HS-27A (cell line): ENCODE measurements around the gene TCF3.

ENCODE experiments used
- DNase-seq: peaks from one replicate; pipeline ENCODE4 v3.0.0-alpha.2; 2012; ENCODE audit warnings: low read depth, missing footprints

TCF3 gene

GRCh38 chr19:1630012-1630411, 22.4 kb downstream of the TCF3 start:
- DNase-seq = no peak

GRCh38 chr19:1629256-1629808, 23.1 kb downstream of the TCF3 start:
- DNase-seq = no peak

GRCh38 chr19:1627194-1627593, 25.2 kb downstream of the TCF3 start:
- no peak for DNase-seq

GRCh38 chr19:1626417-1627010, 25.9 kb downstream of the TCF3 start:
- DNase-seq = no peak

GRCh38 chr19:1624458-1624857, 28.0 kb downstream of the TCF3 start:
- no peak for DNase-seq

- DNase-seq = no peak
Observed at GRCh38 chr19:1622541-1622940, 29.9 kb downstream of the TCF3 start.

- no peak for DNase-seq
Observed at GRCh38 chr19:1622007-1622406, 30.4 kb downstream of the TCF3 start.

- DNase-seq = no peak
Observed at GRCh38 chr19:1621574-1621973, 30.8 kb downstream of the TCF3 start.

- DNase-seq = no peak
Observed at GRCh38 chr19:1621021-1621420, 31.4 kb downstream of the TCF3 start.

GRCh38 chr19:1620502-1620901, 31.9 kb downstream of the TCF3 start:
- no peak for DNase-seq

- DNase-seq = no peak
Observed at GRCh38 chr19:1619703-1620102, 32.7 kb downstream of the TCF3 start.

GRCh38 chr19:1619094-1619439, 33.3 kb downstream of the TCF3 start:
- no peak for DNase-seq

GRCh38 chr19:1618157-1619093, 34.0 kb downstream of the TCF3 start:
- no peak for DNase-seq

- no peak for DNase-seq
Observed at GRCh38 chr19:1616875-1617274, 35.5 kb downstream of the TCF3 start.

GRCh38 chr19:1616396-1616795, 36.0 kb downstream of the TCF3 start:
- no peak for DNase-seq

- no peak for DNase-seq
Observed at GRCh38 chr19:1615156-1615765, 37.2 kb downstream of the TCF3 start.

- DNase-seq = no peak
Observed at GRCh38 chr19:1613808-1614570, 38.4 kb downstream of the TCF3 start.

GRCh38 chr19:1613146-1613545, 39.3 kb downstream of the TCF3 start:
- DNase-seq = no peak

GRCh38 chr19:1612114-1613086, 40.0 kb downstream of the TCF3 start:
- DNase-seq = no peak

- no peak for DNase-seq
Observed at GRCh38 chr19:1611353-1611752, 41.1 kb downstream of the TCF3 start.

- no peak for DNase-seq
Observed at GRCh38 chr19:1610579-1610978, 41.8 kb downstream of the TCF3 start.
